SU-DHL-6 (cell line): Measurements from ENCODE around the gene TMEM43.

Source experiments
- H2AFZ ChIP-seq: fragments of 200-600 bp; sonication (generic); 2 replicates; pipeline ENCODE4 v1.6.1; 2014; ENCODE audit warnings: low read depth, mild to moderate bottlenecking, moderate library complexity, mixed read lengths, antibody characterized with exemption, low read length; ENCODE audit not compliant: severe bottlenecking
- H3F3A ChIP-seq: fragments of 200-600 bp; shearing (Covaris generic); 2 replicates; pipeline ENCODE4 v1.6.0; 2016; ENCODE audit warnings: antibody characterized with exemption, mild to moderate bottlenecking; ENCODE audit not compliant: insufficient read depth
- H3K27ac ChIP-seq: fragments of 200-600 bp; sonication (generic); 2 replicates; pipeline ENCODE4 v1.5.1; 2016; ENCODE audit warnings: low read depth, mild to moderate bottlenecking, low read length, moderate library complexity, mixed read lengths
- H3K27me3 ChIP-seq: fragments of 200-600 bp; sonication (generic), shearing (Covaris generic); 2 replicates; pipeline ENCODE4 v1.6.0; 2014; ENCODE audit warnings: mild to moderate bottlenecking, low read length
- H3K36me3 ChIP-seq: fragments of 200-600 bp; sonication (generic); 2 replicates; pipeline ENCODE4 v1.6.1; 2014; ENCODE audit warnings: mild to moderate bottlenecking, low read length, mixed read lengths
- H3K4me2 ChIP-seq: fragments of 300-600, 200-600 bp; shearing (Covaris generic), sonication (generic); 2 replicates; pipeline ENCODE4 v1.6.0; 2014; ENCODE audit warnings: low read length, low read depth, mild to moderate bottlenecking; ENCODE audit not compliant: poor library complexity, severe bottlenecking
- H3K4me3 ChIP-seq: fragments of 200-600 bp; sonication (generic); 2 replicates; pipeline ENCODE4 v1.5.1; 2014; ENCODE audit warnings: antibody characterized with exemption, low read length, mild to moderate bottlenecking, mixed read lengths; ENCODE audit not compliant: insufficient read depth, poor library complexity, severe bottlenecking
- H3K79me2 ChIP-seq: fragments of 200-600 bp; sonication (generic); 2 replicates; pipeline ENCODE4 v1.6.1; 2014; ENCODE audit warnings: mild to moderate bottlenecking, low read length, moderate library complexity; ENCODE audit not compliant: insufficient read depth
- H3K9ac ChIP-seq: fragments of 200-600 bp; sonication (generic); 2 replicates; pipeline ENCODE4 v1.7.0; 2014; ENCODE audit warnings: mild to moderate bottlenecking, low read length
- H3K9me2 ChIP-seq: fragments of 200-600 bp; sonication (generic); replicated peaks from 2 replicates; pipeline ENCODE4 v1.6.1; 2014; ENCODE audit warnings: low read length; ENCODE audit not compliant: insufficient read depth
- H3K9me3 ChIP-seq: fragments of 200-600 bp; sonication (generic); 2 replicates; pipeline ENCODE4 v1.6.1; 2014; ENCODE audit warnings: low read length, mixed read lengths; ENCODE audit not compliant: insufficient read depth
- H4K20me1 ChIP-seq: fragments of 200-600 bp; sonication (generic); 2 replicates; pipeline ENCODE4 v1.6.1; 2014; ENCODE audit warnings: low read depth, mild to moderate bottlenecking, antibody characterized with exemption, low read length, moderate library complexity, mixed read lengths
- CTCF ChIP-seq: fragments of 200-600 bp; sonication (generic); IDR thresholded peaks from one replicate; pipeline ENCODE4 v1.5.1; 2017; ENCODE audit warnings: antibody characterized with exemption, mild to moderate bottlenecking, low read length, moderate library complexity; ENCODE audit not compliant: insufficient read depth, poor library complexity, severe bottlenecking
- EZH2phosphoT487 ChIP-seq: fragments of 200-600 bp; sonication (generic), shearing (Covaris generic); conservative IDR thresholded peaks from 2 replicates; pipeline ENCODE4 v1.6.1; 2018; ENCODE audit warnings: mild to moderate bottlenecking, antibody characterized with exemption, low read length, moderate library complexity, mixed read lengths

Gene TMEM43

GRCh38 chr3:14140668-14141067 is 15.8 kb downstream of the TMEM43 start:
- no peaks in the 10 kb centered on the region for H3K79me2 ChIP-seq
- H3K4me2 ChIP-seq = no peak overlapping the region
- H3K27me3 ChIP-seq = no peaks in the 10 kb centered on the region
- no peak for TF ChIP-seq CTCF
- TF ChIP-seq EZH2phosphoT487 = no peak
- H4K20me1 ChIP-seq = no peaks in the 10 kb centered on the region
- H3K9me2 ChIP-seq = no peaks in the 10 kb centered on the region
- no peak overlapping the region for H3K4me3 ChIP-seq
- no peak overlapping the region for H2AFZ ChIP-seq
- H3K9ac ChIP-seq = no peak overlapping the region
- H3K27ac ChIP-seq = no peak overlapping the region
- H3K9me3 ChIP-seq = no peaks in the 10 kb centered on the region
- no peaks in the 10 kb centered on the region for H3F3A ChIP-seq
- H3K36me3 ChIP-seq = no peaks in the 10 kb centered on the region

GRCh38 chr3:14141144-14141543 is 16.3 kb downstream of the TMEM43 start:
- TF ChIP-seq CTCF (no peak), EZH2phosphoT487 (no peak)
- Histone ChIP-seq H3K9me3 (no peaks in the 10 kb centered on the region), H3K27ac (no peak overlapping the region), H3K4me3 (no peak overlapping the region), H2AFZ (no peak overlapping the region), H4K20me1 (no peaks in the 10 kb centered on the region), H3K9me2 (no peaks in the 10 kb centered on the region), H3F3A (no peaks in the 10 kb centered on the region), H3K4me2 (no peak overlapping the region), H3K9ac (no peak overlapping the region), H3K36me3 (no peaks in the 10 kb centered on the region), H3K79me2 (no peaks in the 10 kb centered on the region), H3K27me3 (no peaks in the 10 kb centered on the region)

GRCh38 chr3:14141602-14142341 is 16.9 kb downstream of the TMEM43 start:
- Histone ChIP-seq H3K9me2 (no peaks in the 10 kb centered on the region), H3K4me2 (no peak overlapping the region), H3K27ac (no peak overlapping the region), H3K27me3 (no peaks in the 10 kb centered on the region), H3F3A (no peaks in the 10 kb centered on the region), H3K79me2 (no peaks in the 10 kb centered on the region), H3K4me3 (no peak overlapping the region), H4K20me1 (no peaks in the 10 kb centered on the region), H3K36me3 (no peaks in the 10 kb centered on the region), H3K9ac (no peak overlapping the region), H2AFZ (no peak overlapping the region), H3K9me3 (no peaks in the 10 kb centered on the region)
- TF ChIP-seq CTCF (no peak), EZH2phosphoT487 (no peak)
